GM12891 (cell line): ENCODE measurements around the gene KCNE4.

ENCODE experiments used
- DNase-seq: peaks from one replicate; pipeline ENCODE4 v3.0.0; 2011; ENCODE audit warnings: low spot score; ENCODE audit not compliant: insufficient read length
- FAIRE-seq: peaks from 2 replicates; lab custom pipeline; 2011; peaks lifted over from hg19 to GRCh38; lab: Jason Lieb, UNC
- PAX5 ChIP-seq: IDR thresholded peaks from 2 replicates; pipeline ENCODE4 v1.6.1; 2011; ENCODE audit warnings: low read length, moderate library complexity, mild to moderate bottlenecking; ENCODE audit not compliant: insufficient read depth, severe bottlenecking
- POLR2A ChIP-seq: IDR thresholded peaks from 2 replicates; pipeline ENCODE4 v1.6.1; 2011; ENCODE audit warnings: low read depth, low read length, control low read depth
- POLR2AphosphoS5 ChIP-seq: IDR thresholded peaks from 2 replicates; pipeline ENCODE4 v1.6.1; 2011; ENCODE audit warnings: low read depth, low read length, control low read depth
- POU2F2 ChIP-seq: IDR thresholded peaks from 2 replicates; pipeline ENCODE4 v1.6.1; 2011; ENCODE audit warnings: low read depth, mild to moderate bottlenecking, control low read depth, low read length, moderate library complexity
- SPI1 ChIP-seq: IDR thresholded peaks from 2 replicates; pipeline ENCODE4 v1.6.1; 2011; ENCODE audit warnings: low read depth, low read length, control low read depth
- TAF1 ChIP-seq: IDR thresholded peaks from 2 replicates; pipeline ENCODE4 v1.6.1; 2011; ENCODE audit warnings: low read depth, low read length, control low read depth

Gene KCNE4

DNA sequence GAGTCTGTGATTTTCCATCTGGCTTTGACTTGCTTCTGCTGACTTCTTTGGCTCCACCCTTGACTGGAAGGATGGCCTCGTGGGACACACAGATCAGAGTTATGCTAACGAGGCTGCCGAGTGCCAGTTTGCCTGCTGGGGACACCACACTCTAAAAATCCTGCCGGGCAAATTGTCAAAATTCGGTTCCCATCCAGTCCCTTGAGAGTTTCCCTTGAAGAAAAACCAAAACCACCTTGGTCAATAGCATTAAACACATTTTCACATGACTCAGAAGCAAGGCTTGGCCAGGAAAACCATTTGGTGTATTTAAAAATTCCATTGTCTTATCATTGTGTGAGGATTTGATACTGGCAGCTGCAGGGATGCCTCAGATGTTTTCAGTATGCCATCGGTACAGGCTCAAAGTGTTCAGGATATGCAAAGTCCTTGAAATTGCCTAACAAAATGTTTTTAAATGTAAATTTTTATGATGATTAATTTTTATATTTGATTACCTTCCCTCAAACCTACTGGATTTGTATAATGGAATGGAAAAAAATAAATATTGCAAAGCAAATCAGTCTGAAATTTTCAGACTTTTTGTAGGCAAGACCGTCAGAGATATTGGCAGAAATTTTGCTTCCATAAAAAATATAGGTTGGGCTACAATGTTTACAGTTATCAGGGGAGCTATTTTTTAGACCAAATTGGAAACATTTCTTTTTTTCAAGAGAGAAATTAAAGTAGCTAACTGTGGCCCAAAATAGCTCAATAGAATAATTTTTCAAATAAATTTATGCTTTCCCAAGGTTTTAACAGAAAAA lies 41.6 kb downstream of the KCNE4 start:
- DNase-seq (no peak), FAIRE-seq (no peak)
- TF ChIP-seq TAF1, result no peak
- no peak for TF ChIP-seq SPI1
- TF ChIP-seq POU2F2, result no peak
- TF ChIP-seq PAX5, result no peak
- TF ChIP-seq POLR2AphosphoS5, result no peak
- no peak for TF ChIP-seq POLR2A

- TF ChIP-seq POLR2AphosphoS5 (no peak), TAF1 (no peak), POU2F2 (no peak), PAX5 (no peak), POLR2A (no peak), SPI1 (no peak)
- DNase-seq, result no peak
- FAIRE-seq, result no peak
Observed at GRCh38 chr2:223095207-223095606, 43.2 kb downstream of the KCNE4 start.

DNA sequence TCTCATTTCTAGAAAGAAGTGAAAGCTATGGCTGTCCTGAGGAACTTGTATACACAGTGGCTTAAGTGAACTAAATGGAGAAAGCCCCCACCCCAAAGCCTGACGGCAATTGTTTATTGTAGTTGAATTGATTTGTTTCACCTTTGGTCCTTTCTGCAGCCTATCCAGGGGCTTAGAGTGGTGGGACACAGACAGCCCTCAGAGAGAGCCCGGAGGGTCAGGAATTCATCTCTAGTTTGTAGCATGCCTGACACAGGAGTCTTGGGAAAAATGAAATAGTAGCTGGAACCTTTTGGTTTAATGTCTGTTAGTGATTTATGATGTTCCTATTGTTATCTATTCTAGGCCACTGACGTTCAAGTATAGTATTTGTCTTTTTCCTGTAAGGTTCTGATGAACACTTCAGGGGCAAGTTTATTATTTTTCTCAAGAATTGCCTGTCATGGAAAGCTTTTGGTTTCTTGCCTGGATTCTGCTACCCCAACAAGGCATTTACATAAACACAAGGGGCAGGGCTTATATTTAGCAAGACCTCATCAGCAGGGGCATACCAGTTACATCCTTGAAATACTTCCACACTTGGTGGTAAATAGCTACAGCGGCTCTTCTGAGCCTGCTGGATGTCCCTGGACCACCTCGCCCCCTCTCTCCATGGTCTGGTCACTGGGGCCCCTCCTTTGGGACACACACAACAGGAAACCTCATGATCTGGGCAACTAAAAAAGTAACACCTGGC lies 44.4 kb downstream of the KCNE4 start:
- no peak for FAIRE-seq

GRCh38 chr2:223097888-223098383 lies 45.9 kb downstream of the KCNE4 start:
- TF ChIP-seq POLR2AphosphoS5 (no peak), SPI1 (no peak), POU2F2 (no peak), POLR2A (no peak), TAF1 (no peak), PAX5 (no peak)
- DNase-seq (no peak), FAIRE-seq (no peak)

More for the DNA sequence above, 44.4 kb downstream of the KCNE4 start:
- TF ChIP-seq POLR2AphosphoS5 (no peak), TAF1 (no peak), POLR2A (no peak), SPI1 (no peak), PAX5 (no peak), POU2F2 (no peak)
- DNase-seq, result no peak

- FAIRE-seq (no peak), DNase-seq (no peak)
- TF ChIP-seq POLR2AphosphoS5 (no peak), TAF1 (no peak), POLR2A (no peak), SPI1 (no peak), PAX5 (no peak), POU2F2 (no peak)
Observed at GRCh38 chr2:223099561-223099960, 47.6 kb downstream of the KCNE4 start.

DNA sequence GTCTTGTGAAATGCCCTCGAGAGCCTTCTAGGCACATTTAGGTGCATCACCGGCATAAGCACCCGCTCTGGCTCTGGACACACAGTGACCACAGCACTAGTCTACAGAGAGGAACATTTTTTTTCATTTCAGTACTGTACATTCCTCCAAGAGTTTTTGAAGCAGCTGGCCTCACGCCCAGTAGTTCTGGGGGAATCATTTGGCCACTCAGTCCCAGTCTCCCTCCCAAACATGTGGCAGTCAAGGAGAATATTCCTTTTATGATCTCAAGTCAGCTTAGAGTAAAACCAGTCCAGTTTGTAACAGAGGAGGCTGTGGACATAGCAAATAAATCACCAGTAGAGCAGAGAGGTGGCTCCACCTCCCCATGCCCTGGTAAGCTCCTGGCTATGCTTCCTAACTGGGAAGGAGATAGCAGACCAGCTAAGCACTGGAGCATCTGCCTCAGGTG lies 48.1 kb downstream of the KCNE4 start:
- DNase-seq (no peak), FAIRE-seq (no peak)
- no peak for TF ChIP-seq SPI1

DNA sequence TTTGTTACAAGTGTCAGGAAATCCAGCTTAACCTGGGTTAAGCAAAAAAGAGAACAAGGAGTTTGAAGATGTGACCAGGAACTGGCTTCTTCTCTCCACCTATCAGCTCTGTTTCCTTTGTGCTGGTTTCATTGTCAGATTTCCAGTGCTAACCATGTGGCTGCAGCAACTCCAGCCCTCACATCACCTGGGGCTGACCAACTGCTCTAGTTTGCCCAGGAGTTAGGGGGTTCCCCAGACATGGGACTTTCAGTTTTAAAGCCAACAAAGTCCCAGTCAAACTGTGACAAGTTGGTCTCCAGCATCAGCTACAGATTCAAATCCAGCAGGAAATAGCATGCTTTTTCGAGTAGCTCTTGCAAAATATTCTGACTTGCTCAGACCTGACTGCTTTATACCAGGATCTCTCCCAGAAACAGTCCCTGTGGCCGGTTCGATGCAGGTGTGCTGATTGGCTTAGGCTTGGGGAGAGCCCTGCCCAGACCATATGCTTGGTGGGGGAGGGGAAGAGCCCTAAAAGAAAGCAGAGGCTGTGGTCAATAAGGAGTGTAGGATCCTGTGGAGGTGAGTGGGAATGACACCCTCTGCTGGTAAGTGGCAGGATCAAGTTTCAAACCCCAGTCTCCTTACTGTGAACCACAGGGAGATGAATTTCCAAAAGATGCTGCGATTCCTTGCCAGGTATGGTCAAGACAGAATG lies 49.5 kb downstream of the KCNE4 start:
- no peak for TF ChIP-seq POLR2AphosphoS5
- FAIRE-seq (no peak), DNase-seq (no peak)

- no peak for DNase-seq
- FAIRE-seq, result no peak
- TF ChIP-seq POLR2AphosphoS5 (no peak), SPI1 (no peak), POLR2A (no peak), PAX5 (no peak), TAF1 (no peak), POU2F2 (no peak)
Observed at GRCh38 chr2:223102040-223102400, 50.0 kb downstream of the KCNE4 start.

- FAIRE-seq (no peak), DNase-seq (no peak)
- TF ChIP-seq POLR2A (no peak), TAF1 (no peak), POLR2AphosphoS5 (no peak), PAX5 (no peak), SPI1 (no peak), POU2F2 (no peak)
Observed at GRCh38 chr2:223102450-223102849, 50.5 kb downstream of the KCNE4 start.
